ENCODE data around the gene NACA.
"Not testable (repeated sequence)": the region's sequence is repeated elsewhere in the genome, so short reads cannot be mapped to it uniquely, and the experiment has no call there.

The NACA gene

DNA sequence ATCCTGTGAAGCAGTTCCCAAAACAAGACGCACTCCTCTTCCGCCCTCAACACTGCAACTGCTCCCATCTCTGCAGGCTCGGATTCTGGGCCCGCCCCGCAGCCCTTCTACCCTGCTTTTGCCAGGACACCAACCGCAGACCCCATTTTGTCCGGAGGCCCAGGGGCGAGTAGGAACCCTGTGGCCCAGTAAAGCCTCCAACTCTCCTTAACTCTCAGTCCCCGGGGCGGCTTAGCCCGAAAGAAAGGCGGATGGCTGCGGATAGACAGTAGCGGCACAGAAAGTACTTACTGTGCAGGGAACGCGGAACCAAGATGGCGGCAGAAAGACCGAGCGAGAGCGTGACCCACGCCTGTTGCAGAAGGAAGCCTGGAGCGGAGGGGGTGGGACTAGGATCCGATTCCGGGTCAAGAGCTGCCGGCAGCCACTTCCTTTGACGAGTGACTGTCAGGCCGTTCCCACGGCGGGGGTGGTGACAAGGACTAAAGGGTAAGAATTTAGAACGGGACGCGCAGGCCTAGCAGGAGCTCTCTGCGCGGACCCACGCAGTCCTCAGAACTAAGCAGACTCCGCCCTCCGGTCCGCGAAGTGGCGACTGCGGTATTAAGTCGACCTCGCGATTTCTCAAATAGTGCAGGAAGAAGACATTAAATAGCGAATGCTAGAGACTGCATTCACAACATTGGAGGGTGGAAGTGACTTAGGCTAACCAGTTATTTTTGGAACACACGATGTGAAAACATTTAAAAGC lies at the start of gene NACA:
Gene NACA, minus strand, starts transcription at position 328 of the 751 bp plus-strand sequence. CDS start 778 bp downstream, outside the sequence.
- DNase-seq (ENCODE audit: low read depth, low spot score), result peak; percentile 96

DNA sequence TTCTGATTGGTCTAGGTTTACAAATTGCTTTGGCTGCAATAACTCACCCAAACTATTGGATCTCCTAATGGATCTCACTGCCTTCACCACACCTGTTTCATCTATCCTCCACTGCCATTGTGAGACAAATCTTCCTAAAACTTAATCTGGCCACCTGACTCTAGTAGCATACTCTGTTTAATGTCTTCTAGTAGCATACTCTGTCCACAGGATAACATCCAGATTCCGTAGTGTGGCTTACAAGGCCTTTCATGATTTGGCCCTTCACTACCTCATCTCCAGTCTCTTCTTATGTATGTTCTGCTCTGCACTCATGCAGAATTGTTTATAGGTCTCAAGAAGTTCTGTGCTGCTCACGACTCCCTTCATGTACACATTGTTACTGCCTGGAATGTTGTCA lies 48.0 kb upstream of the NACA start:
- DNase-seq (ENCODE audit: low read depth, low spot score), result no peak

DNA sequence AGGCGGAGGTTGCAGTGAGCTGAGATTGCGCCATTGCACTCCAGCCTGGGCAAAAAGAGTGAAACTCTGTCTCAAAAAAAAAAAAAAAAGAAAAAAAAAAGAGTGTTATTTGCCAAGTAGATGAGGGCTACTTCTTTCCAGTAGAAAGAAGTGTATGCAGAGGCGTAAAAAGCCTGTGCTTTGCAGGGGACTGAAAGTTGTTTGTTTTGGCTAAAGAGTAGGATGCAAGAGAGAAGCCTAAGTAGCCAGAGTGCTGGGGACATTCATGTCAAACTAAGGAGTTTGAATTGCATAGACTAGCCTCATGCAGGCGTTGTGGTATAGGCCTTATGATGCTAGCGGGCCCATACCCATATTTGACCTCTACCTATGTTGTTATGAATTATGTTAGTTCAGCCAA lies 47.5 kb upstream of the NACA start:
- DNase-seq (ENCODE audit: low read depth, low spot score), result no peak

DNA sequence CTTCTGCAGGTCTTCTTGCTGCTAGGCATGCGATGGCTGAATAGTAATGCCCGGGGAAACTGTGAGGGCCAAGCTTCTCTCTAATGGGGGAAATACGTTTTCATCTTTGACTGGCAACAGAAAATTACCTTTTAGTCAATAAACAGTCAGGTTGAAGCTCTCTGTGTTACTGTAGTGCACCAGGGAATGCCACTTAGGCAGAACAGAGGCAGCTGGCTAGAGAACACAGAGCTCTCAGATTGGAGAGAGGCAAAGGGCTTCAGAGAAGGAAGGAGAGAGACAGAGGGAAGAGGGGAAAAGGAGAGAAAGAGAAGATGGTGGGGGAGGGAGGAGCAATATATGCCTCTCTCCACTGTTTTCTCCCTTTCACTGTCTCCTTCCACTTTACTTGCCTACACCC lies 44.8 kb upstream of the NACA start:
- no peak for DNase-seq (ENCODE audit: low read depth, low spot score)

DNA sequence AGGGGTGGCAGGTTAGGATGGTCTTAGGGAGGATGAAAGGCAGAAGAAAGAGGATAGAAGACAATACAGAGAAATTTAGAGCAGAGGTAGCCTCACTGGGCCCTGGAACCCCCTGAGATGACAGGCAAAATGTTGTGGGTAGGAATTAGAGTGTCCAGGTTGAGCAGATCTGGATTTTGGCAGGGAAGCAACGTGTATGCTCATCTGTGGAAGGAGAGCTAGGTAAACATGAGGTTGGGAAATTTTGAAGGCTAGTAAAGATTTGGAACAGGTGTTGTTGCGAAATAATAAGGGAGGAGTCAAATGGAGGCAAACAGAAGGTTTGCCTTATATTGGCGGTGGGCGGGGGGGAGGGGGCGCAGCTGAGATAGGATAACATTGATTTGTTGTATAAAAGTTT lies 43.3 kb upstream of the NACA start:
- DNase-seq (ENCODE audit: low read depth, low spot score), result no peak

DNA sequence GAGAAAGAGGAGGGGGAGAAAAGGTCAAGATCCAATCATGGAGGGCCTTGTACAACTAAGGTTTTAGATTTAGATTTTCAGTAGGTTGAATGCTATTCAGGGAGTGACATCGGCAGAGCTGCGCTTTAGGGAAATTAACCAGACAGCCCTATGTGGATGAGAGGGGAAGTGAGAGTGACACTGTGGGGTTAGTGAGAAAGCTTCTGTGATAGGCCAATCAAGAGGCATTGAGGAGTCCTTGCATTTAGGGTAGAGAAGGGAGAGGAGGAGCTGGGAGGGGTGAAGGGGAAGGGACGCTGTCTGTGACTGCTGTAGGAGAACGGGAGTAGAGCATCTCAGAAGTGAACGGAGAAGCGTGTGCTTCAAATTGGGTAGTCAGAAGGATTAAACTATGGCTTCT lies 41.4 kb upstream of the NACA start:
- no peak for DNase-seq (ENCODE audit: low read depth, low spot score)

DNA sequence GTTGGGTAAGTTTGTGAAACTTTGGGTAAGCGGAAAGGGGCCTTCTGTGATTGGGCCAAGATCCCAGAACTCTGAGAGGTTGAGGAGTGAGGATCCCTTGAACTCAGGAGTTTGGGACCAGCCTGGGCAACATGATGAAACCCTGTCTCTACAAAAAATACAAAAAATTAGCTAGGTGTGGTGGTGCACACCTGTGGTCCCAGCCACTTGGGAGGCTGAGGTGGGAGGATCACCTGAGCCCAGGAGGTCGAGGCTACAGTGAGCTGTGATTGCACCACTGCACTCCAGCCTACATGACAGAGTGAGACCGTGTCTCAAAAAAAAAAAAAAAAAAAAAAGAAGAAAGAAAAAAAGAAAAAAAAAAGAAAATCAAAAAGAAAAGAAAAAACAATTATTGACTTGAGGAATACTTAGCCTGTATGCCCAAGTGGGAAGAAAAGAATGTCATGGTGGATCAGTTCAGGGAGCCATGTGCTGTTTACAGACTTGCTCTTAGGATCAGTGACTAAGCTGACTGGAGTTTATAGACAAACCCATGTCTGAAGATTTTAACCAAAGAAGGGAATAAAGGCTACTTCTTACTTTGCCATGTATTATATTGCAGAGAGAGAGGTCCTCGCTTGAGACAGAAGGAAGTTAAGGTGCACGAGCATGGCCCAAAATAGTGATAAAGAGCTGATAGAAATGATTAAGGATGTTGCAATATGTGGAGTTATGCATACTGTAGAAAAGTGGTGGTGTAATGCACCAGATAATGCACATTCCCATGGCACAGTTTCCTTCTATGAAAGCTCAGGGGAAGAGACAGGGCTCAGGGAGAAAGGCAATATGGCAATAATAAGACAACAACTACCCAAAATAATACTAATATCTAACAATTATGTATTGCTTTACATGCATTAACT lies 38.9 kb upstream of the NACA start:
- DNase-seq (ENCODE audit: low read depth, low spot score), result no peak

DNA sequence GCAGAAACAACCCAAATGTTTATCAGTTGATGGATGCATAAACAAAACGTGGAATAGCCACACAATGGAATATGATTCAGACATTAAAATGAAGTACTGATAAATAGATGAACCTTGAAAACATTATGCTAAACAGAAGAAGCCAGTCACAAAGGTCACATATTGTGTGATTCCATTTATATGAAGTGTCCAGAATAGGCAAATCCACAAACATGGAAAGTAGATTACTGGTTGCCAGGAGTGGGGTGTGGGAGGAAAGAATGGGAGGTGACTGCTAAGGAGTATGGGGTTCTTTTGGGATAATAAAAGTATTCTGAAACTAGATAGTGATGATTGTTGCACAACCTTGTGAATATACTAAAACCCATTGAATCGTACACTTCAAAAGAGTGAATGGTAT lies 36.7 kb upstream of the NACA start:
- DNase-seq (ENCODE audit: low read depth, low spot score), result no peak

DNA sequence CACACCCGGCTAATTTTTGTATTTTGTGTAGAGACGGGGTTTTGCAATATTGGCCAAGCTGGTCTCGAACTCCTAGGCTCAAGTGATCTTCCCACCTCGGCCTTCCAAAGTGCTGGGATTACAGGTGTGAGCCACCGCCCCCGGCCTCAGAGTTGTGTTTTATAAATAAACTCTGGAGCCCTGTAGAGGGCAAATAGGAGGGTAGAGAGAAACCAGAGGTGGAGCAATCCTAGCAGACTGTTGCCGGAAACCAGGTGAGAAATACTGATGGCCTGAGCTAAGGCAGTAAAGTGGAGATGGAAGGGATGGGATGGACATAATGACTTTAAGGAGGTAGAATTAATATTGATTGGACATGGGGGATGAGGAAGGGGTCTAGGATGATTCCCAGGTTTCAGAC lies 35.4 kb upstream of the NACA start:
- DNase-seq (ENCODE audit: low read depth, low spot score), result no peak

DNA sequence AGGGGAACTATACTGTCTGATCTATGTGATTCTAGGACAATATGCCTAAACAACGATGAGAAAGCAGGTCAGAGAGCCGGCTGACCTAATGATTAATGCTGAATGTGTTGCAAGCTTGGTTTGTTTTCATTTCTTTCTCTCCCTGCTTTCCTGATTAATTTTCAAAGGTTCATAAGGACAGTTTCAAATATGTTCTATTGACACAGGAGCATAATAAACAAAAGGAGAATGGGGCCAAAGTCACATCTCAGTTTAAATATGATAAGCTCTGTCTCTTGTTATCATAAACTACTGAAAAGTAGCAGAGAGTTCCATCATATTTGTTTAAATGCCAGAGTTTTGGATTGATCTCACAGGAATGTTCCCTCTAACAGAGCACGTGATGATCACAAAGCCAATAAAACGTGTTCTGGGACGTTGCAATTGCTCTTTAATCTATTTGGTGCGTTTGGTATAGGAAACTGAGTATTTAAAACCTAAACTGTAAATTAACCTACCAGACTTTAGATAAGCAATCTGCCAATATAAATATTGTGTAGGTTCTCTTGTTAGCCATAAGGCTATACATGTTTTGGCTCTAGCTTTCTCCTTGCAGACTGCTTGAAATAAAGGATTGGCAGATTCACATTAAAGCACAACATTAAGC lies 34.3 kb upstream of the NACA start:
- DNase-seq (ENCODE audit: low read depth, low spot score), result no peak

DNA sequence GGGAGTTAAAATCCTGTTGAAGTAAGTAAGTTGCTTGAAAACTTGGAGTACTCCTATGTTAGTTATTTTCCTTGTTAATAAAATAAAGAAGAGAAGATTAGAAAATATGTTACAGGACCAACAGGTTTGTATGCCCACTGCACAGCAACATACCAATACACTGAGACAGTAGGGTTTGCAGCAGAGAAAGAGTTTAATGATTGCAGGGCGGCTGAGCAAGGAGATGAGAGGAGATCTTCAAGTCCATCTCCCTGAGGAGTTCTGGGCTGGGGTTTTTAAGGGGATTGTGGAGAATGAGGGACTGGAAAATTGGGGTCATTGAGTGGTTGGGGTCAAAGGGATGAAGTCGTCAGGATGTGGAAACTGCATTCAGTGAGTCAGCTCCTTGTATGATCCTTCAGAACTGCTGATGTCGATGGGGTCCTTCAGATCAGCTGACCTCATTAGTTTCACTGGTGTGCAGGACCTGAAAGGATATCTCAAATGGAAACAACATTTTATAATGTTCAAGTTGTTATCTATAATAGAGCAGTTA lies 33.7 kb upstream of the NACA start:
- DNase-seq (ENCODE audit: low read depth, low spot score), result no peak

DNA sequence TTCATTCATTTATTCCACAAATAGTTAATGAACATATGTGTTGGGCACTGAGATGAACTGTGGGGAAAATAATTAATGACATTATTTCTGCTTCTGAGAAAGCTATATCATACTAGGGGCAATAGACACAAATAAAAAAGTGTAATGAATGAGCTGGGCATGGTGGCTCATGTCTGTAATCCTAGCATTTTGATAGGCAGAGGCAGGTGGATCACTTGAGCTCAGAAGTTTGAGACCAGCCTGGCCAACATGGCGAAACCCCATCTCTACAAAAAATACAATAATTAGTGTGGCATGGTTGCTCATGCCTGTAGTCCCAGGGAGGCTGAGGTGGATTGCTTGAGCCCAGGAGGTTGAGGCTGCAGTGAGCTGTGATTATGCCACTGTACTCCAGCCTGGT lies 32.9 kb upstream of the NACA start:
- not testable (repeated sequence) for DNase-seq (ENCODE audit: low read depth, low spot score)

DNA sequence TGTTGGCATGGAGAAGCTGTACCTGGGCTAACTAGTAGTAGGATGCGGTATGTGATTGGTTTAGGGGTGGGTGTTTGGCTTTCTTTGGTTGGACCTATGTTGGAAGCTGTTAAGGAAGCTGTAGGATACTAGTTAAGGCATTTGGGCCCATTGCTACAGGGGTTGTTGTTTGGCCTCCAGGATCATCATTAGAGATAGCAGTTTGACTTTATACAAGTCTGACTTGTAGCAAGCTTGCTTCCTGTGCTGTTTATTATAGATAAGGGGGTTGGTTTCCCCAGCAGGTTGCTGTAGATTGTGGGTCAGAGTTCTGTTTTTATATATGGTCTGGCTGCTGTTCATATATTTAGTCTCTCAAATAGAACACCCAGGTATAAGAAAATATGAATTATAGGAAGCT lies 28.5 kb upstream of the NACA start:
- DNase-seq (ENCODE audit: low read depth, low spot score), result no peak

DNA sequence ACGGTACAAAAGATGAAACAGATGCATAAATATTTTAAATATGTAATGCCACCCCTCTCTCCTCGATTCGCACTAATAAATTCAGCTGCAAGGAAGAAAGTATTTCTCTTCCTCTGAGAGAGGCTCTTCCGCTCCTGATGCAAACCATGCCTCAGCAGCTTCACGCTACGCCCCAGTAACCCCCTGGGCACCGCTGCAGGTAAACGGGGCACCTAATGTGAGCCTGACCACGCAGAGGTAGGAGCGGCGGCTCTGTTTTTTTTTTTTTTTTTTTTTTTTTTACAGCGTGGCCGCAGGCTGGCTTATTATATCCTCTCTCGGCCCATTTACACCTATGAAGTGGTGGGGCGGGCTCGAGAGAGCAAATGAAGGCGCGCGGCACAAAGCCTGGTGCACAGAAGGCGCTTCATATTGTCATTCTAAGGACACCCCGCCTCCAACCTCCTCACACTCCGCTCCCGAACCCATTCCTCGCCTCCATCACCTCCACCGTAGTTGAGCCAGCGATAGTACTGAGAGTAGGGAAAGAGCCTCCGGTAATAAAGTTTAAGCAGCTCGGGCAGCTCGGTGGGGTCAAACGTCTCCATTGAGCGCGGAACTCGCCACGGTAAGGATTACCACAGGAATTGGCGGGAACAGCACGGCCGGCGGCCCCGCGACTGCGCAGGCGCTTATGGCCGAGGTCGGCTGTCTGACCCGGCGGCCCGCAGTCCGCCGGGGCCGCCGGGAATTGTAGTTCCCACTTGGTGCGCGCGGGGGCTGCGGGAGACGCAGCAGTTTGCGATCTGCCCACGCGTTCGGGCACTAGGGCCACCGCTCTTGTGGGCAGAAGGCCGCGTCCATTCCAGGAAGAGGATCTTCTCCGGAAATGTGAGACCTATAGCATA lies 26.9 kb upstream of the NACA start, which contains the start of gene PRIM1:
Gene PRIM1, minus strand, starts transcription at position 612 of the 887 bp plus-strand sequence. Its CDS starts 25 bp downstream, at position 587.
- peak; percentile 68 for DNase-seq (ENCODE audit: low read depth, low spot score)

DNA sequence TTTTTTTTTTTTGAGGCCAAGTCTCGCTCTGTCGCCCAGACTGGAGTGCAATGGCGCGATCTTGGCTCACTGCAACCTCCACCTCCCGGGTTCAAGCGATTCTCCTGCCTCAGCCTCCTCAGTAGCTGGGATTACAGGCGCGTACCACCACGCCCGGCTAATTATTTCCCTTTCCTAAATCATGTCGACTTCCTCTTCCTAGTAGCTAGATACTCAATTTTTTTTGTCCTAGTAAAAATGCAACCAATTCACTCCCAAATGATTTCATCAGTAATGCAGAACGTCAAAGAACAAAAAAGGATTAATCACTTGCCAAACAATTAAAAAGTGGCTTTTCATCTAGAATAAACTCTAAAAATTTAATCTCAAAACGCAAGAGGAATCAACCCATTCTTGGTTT lies 25.5 kb upstream of the NACA start:
- not testable (repeated sequence) for DNase-seq (ENCODE audit: low read depth, low spot score)

DNA sequence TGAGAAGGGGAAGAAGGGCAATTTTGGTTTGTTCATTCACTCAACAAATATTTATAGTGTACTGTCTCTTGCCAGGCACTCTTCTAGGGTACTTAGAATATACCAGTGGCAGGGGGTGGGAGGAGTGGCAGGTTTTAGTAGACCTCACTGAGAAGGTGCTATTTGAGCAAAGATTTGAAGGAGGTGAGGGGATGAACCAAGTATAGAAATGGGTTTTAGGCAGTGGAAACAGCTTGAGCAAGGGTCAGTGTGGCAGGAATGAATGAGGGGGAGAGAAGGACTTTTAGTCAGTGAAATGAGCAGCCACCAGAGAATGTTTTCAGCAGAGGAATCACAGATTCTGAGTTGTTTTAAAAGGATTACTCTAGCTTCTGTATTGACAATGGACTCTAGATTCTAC lies 24.8 kb upstream of the NACA start:
- no peak for DNase-seq (ENCODE audit: low read depth, low spot score)

DNA sequence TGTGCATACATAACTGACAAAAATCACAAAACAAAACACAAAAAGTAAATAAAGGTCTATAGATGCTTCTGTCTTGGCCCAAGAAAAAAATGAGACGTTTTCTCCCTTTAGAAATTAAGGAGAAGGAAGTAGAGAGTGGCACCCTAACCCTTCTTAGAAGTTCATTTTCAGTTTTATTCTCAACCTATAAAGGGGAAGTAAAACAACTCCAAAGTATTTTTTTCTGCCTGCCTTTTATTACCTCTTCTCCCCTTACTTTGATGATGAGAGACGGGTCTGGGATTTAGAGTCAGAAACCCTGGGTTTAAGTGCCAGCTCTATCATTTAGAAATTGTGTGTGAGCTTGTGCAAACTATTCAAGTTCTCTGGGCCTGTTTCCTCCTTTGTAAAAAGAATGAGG lies 24.3 kb upstream of the NACA start:
- DNase-seq (ENCODE audit: low read depth, low spot score), result no peak

DNA sequence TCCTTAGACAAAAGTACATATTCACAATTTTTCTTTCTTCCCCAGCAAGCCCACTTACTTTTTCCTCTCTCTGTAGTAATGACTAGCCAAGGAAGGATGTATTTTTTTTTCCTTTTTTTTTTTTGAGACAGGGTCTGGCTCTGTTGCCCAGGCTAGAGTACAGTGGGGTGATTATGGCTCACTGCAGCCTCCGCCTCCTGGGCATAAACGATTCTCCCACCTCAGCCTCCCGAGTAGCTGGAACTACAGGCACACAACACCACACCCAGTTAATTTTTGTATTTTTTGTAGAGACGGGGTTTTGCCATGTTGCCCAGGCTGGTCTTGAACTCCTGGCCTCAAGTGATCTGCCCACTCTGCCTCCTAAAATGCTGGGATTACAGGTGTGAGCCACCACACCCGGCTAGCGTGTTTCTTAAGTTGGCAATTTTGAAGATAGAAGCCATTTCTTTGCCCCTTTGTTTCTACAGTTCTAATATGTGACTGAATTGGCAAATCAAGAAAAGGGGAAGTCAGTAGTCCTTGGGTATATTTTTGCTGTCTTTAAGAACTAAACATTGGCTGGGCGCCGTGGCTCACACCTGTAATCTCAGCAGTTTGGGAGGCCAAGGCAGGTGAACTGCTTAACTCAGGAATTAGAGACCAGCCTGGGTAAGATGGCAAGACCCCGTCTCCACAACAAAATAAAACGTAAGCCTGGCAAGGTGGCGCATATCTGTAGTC lies 3.2 kb upstream of the NACA start:
- no peak for DNase-seq (ENCODE audit: low read depth, low spot score)

DNA sequence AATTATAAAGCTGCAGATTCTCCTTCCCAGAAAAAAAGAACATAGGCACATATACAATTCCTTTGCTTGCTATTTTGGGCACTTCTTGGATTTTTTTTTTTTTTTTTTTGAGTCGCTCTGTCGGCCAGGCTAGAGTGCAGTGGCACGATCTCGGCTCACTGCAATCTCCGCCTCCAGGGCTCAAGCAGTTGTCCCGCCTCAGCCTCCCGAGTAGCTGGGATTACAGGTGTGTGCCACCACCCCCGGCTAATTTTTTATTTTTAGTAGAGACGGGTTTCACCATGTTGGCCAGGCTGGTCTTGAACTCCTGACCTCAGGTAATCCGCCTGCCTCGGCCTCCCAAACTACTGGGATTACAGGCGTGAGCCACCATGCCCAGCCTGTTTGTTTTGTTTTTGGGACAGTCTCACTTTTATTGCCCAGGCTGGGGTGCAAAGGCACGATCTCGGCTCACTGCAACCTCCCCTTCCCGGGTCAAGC lies 1.1 kb upstream of the NACA start:
- DNase-seq (ENCODE audit: low read depth, low spot score), result not testable (repeated sequence)

DNA sequence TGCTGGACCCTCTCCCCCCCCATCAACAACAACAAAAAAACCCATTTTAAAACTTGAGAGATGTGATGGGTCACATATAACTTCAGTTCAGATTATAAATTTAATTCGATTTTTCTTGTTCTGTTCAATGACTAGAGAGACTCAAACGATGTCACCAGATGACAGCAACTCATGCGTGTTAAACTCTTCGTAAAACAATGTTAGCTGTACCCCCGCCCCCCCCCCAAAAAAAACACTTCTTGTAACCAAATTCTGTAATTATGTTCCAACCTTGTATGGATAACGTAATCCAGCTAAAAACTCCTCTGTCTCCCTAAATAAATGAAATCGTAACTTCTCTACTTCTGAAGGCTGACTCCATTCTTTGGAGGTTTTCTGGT lies 614 bp upstream of the NACA start:
- no peak for DNase-seq (ENCODE audit: low read depth, low spot score)

DNA sequence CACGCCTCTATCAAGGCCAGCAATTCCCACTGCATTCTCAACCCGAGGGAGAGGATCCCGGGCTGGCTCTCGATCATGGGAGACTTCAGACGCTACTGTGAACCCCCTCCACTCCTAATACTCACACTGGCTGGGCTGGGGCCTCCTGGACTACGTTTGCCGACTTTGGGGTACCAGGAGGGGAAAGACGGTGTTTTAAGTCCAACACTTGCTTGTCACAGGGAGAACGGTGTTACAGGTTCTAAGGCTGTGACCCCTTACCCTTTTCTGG lies 463 bp downstream of the NACA start:
- no peak for DNase-seq (ENCODE audit: low read depth, low spot score)

All from activated naive CD8-positive, alpha-beta T cell treated with anti-CD3 and anti-CD28 coated beads, Interleukin-2, amount 50 U/mL, for 16 hours (primary cell).